OCI-LY7 (cell line): ENCODE measurements around the gene CHRNA4. TPM values are rescaled to one million over a fixed set of nuclear protein-coding genes. Genes with fewer than 3 reads are reported as not detected.

Experiments used
- BruUV-seq: library from RNA; stranded (reverse); fragments of 400-500 nt; replicated peaks from 2 replicates; lab custom pipeline; 2021; lab: Mats Ljungman, UMichigan
- CTCF ChIA-PET: fragments of 300-600 bp; sonication (Branson Sonifier 250); formaldehyde crosslinking; loops from one replicate; lab custom pipeline; 2022; ENCODE audit warnings: antibody characterized with exemption; ENCODE audit not compliant: unreplicated experiment; lab: Charles Lee
- POLR2A ChIA-PET: fragments of 300-600 bp; sonication (Branson Sonifier 250); formaldehyde crosslinking; loops from one replicate; lab custom pipeline; 2022; ENCODE audit warnings: antibody characterized with exemption; lab: Charles Lee
- DNase-seq: peaks from one replicate; pipeline ENCODE4 v3.0.0-alpha.2; 2015; ENCODE audit warnings: low spot score
- H2AFZ ChIP-seq: fragments of 200-600 bp; sonication (generic), shearing (Covaris generic); 2 replicates; pipeline ENCODE4 v1.6.1; 2014; ENCODE audit warnings: mild to moderate bottlenecking, antibody characterized with exemption, low read length, moderate library complexity
- H3K27ac ChIP-seq: fragments of 200-600 bp; sonication (generic); 2 replicates; pipeline ENCODE4 v1.5.1; 2014; ENCODE audit warnings: mixed run types, low read depth, mild to moderate bottlenecking, moderate library complexity, low read length, inconsistent platforms; ENCODE audit not compliant: poor library complexity, severe bottlenecking
- H3K36me3 ChIP-seq: fragments of 200-600 bp; sonication (generic); 2 replicates; pipeline ENCODE4 v1.6.1; 2014; ENCODE audit warnings: mild to moderate bottlenecking, antibody characterized with exemption, low read length, moderate library complexity, mixed read lengths; ENCODE audit not compliant: insufficient read depth
- H3K4me1 ChIP-seq: fragments of 200-600 bp; sonication (generic); 2 replicates; pipeline ENCODE4 v1.5.1; 2014; ENCODE audit warnings: mild to moderate bottlenecking, low read length; ENCODE audit not compliant: insufficient read depth, poor library complexity, severe bottlenecking
- H3K4me2 ChIP-seq: fragments of 200-600 bp; sonication (generic); 2 replicates; pipeline ENCODE4 v1.6.1; 2014; ENCODE audit warnings: mild to moderate bottlenecking, low read length
- H3K4me3 ChIP-seq: fragments of 200-600 bp; sonication (generic); 2 replicates; pipeline ENCODE4 v1.5.1; 2014; ENCODE audit warnings: mild to moderate bottlenecking, low read depth, low read length; ENCODE audit not compliant: poor library complexity, severe bottlenecking
- H3K79me2 ChIP-seq: fragments of 200-600 bp; sonication (generic); 2 replicates; pipeline ENCODE4 v1.6.1; 2016; ENCODE audit warnings: low read depth, mild to moderate bottlenecking, low read length, moderate library complexity, mixed read lengths; ENCODE audit not compliant: insufficient read depth
- H3K9me2 ChIP-seq: fragments of 200-600 bp; sonication (generic); 2 replicates; pipeline ENCODE4 v1.6.1; 2016; ENCODE audit warnings: mild to moderate bottlenecking, low read length, mixed read lengths; ENCODE audit not compliant: insufficient read depth
- H3K9me3 ChIP-seq: fragments of 200-600 bp; sonication (generic); 2 replicates; pipeline ENCODE4 v1.6.1; 2014; ENCODE audit warnings: mild to moderate bottlenecking, mixed run types, low read length, mixed read lengths
- H4K20me1 ChIP-seq: fragments of 200-600 bp; sonication (generic); 2 replicates; pipeline ENCODE4 v1.6.1; 2014; ENCODE audit warnings: mild to moderate bottlenecking, antibody characterized with exemption, low read length, moderate library complexity, mixed read lengths; ENCODE audit not compliant: insufficient read depth
- CTCF ChIP-seq: fragments of 200-600 bp; sonication (generic); conservative IDR thresholded peaks from 2 replicates; pipeline ENCODE4 v1.5.1; 2014; ENCODE audit warnings: mild to moderate bottlenecking, antibody characterized with exemption, low read length, moderate library complexity, mixed read lengths
- EZH2phosphoT487 ChIP-seq: fragments of 200-600 bp; sonication (generic); IDR thresholded peaks from 2 replicates; pipeline ENCODE4 v1.6.1; 2018; ENCODE audit warnings: low read depth, borderline replicate concordance, mild to moderate bottlenecking, mixed run types, antibody characterized with exemption, low read length, moderate library complexity, mixed read lengths
- intact Hi-C: fragments of 100-400 bp; cut with micrococcal nuclease; formaldehyde crosslinking; loops from one replicate; pipeline ENCODE4 v1.10.0; 2022; ENCODE audit not compliant: unreplicated experiment
- total RNA-seq, 2 experiments: library from RNA; depleted of rRNA in 1 of 2; stranded (reverse); fragments of >200 nt in 1 of 2; shearing (Covaris generic) in 1 of 2; gene quantifications; 2 replicates each; pipeline ENCODE4 v1.2.3, GENCODE V29; 2014 to 2022

The CHRNA4 gene
- total RNA-seq, 2 experiments from 2014 or later, result not detected

- TF ChIP-seq EZH2phosphoT487, result no peak
- no peak for TF ChIP-seq CTCF
- ChIA-PET CTCF (no interaction called here), POLR2A (no interaction called here)
- Histone ChIP-seq H3K4me3 (no peak overlapping the region), H2AFZ (no peak overlapping the region), H4K20me1 (no peaks in the 10 kb centered on the region), H3K4me2 (no peak overlapping the region), H3K79me2 (no peaks in the 10 kb centered on the region), H3K27ac (no peak overlapping the region), H3K4me1 (no peaks in the 10 kb centered on the region), H3K9me2 (no peaks in the 10 kb centered on the region), H3K36me3 (no peaks in the 10 kb centered on the region), H3K9me3 (no peaks in the 10 kb centered on the region)
- intact Hi-C loops, result no loop called here
- DNase-seq, result no peak
- no TSS peak for BruUV-seq
Measured at GRCh38 chr20:63393566-63393965, 32.4 kb upstream of the CHRNA4 start.

DNA sequence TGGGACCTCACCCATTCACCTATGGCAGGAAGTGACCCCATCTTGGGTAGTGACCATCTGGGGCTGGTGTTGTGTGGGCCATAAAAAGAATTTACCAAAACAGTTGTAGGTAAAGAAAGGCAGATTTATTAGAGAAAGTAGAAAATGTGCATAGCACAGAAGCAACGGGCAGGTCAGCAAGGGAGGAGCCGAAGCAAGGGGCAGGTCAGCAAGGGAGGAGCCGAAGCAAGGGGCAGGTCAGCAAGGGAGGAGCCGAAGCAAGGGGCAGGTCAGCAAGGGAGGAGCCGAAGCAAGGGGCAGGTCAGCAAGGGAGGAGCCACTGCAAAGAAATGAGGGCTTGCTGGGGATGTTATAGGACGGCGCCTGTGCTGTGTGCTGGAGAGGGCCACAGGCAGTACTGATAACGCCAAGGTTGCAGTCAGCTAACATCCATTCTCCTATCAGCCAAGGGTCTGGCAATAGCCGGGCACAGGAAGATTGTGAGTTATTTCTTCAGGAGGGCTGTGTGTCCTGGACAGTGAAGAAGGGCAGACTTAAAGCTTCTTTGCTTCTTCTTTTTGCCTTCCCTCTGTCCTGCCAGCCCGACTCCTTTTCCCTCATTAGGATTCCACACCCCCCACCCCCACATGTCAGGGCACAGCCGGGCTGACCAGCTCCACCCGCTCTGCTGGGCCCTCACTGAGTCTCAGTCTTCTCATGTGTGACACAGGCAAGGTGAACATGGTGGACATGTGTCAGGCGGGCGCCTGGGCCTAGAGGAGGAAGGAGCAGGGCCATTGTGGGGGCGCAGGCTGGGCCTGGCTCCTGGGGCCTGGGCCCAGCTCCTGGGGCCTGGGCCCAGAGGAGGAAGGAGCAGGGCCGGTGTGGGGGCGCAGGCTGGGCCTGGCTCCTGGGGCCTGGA, 31.6 kb upstream of the CHRNA4 start:
- H3K9me2 ChIP-seq, result no peaks in the 10 kb centered on the region
- TF ChIP-seq EZH2phosphoT487, result no peak
- TF ChIP-seq CTCF, result no peak
- H3K4me1 ChIP-seq, result no peaks in the 10 kb centered on the region
- no peak overlapping the region for H3K4me2 ChIP-seq
- H4K20me1 ChIP-seq, result no peaks in the 10 kb centered on the region
- intact Hi-C loops, result no loop called here
- ChIA-PET POLR2A (no interaction called here), CTCF (no interaction called here)
- H3K9me3 ChIP-seq, result no peaks in the 10 kb centered on the region
- no peaks in the 10 kb centered on the region for H3K79me2 ChIP-seq
- DNase-seq, result no peak
- no peaks in the 10 kb centered on the region for H3K36me3 ChIP-seq
- H3K27ac ChIP-seq, result no peak overlapping the region
- H2AFZ ChIP-seq, result no peak overlapping the region
- no peak overlapping the region for H3K4me3 ChIP-seq
- no TSS peak for BruUV-seq

GRCh38 chr20:63387917-63388316, 26.8 kb upstream of the CHRNA4 start:
- DNase-seq, result no peak
- POLR2A ChIA-PET, result no interaction called here
- H2AFZ ChIP-seq, result no peak overlapping the region
- CTCF ChIA-PET, result no interaction called here
- TF ChIP-seq CTCF, result no peak
- no peak for TF ChIP-seq EZH2phosphoT487
- H3K9me3 ChIP-seq, result no peaks in the 10 kb centered on the region
- no peak overlapping the region for H3K4me2 ChIP-seq
- intact Hi-C loops, result no loop called here
- no TSS peak for BruUV-seq
- H3K27ac ChIP-seq, result no peak overlapping the region
- no peaks in the 10 kb centered on the region for H3K79me2 ChIP-seq
- no peaks in the 10 kb centered on the region for H3K4me1 ChIP-seq
- no peaks in the 10 kb centered on the region for H4K20me1 ChIP-seq
- H3K4me3 ChIP-seq, result no peak overlapping the region
- H3K36me3 ChIP-seq, result no peaks in the 10 kb centered on the region
- H3K9me2 ChIP-seq, result no peaks in the 10 kb centered on the region
